Pericardium fibroblast (primary cell): ENCODE results near the gene CLEC18C. TPM values are rescaled to one million over a fixed set of nuclear protein-coding genes. Genes with fewer than 3 reads are reported as not detected.

Experiments
- total RNA-seq: library from RNA; depleted of rRNA; stranded (reverse); fragments of >200 nt; gene quantifications from 2 replicates; pipeline ENCODE4 v1.2.3, GENCODE V29; 2015

The CLEC18C gene
- 0.09 TPM in 1 of 2 replicates, not detected in the other for total RNA-seq

GRCh38 chr16:70173212-70173837, at the start of gene CLEC18C:
TSS of gene CLEC18C (plus strand) at chr16:70173787. CDS start at chr16:70174279, 492 bp downstream.

Other genes starting within 250 kb of the CLEC18C start
- 0.12 TPM in 1 of 2 replicates, not detected in the other for gene CLEC18A, start 222.5 kb upstream of the CLEC18C start, total RNA-seq
- gene PDPR, start 59.5 kb upstream of the CLEC18C start, total RNA-seq: 9.2 and 20.9 TPM in 2 replicates
- 24.3 and 27.5 TPM in 2 replicates for gene EXOSC6, start 78.2 kb downstream of the CLEC18C start, total RNA-seq
- gene AARS1, start 115.7 kb downstream of the CLEC18C start, total RNA-seq: 123 and 125 TPM in 2 replicates
- 17.9 and 39.7 TPM in 2 replicates for gene DDX19B, start 125.4 kb downstream of the CLEC18C start, total RNA-seq
- 35.8 and 39.6 TPM in 2 replicates for gene DDX19A, start 173.1 kb downstream of the CLEC18C start, total RNA-seq